NCI-H146 treated with DMSO at 0.1 percent for 48 hours (cell line): ENCODE data around the gene IL12A.

Experiments
- DNase-seq: peaks from one replicate; lab custom pipeline; 2025; ENCODE audit not compliant: unreplicated experiment; lab: John Stamatoyannopoulos, UW

Gene IL12A

GRCh38 chr3:159988617-159989271 is at the start of gene IL12A:
IL12A (plus strand) TSS chr3:159988835.
- DNase-seq = peak; percentile 65

- no peak for DNase-seq
Observed at GRCh38 chr3:159941038-159942000, 47.3 kb upstream of the IL12A start.

- DNase-seq = no peak
Observed at GRCh38 chr3:159944781-159945180, 43.9 kb upstream of the IL12A start.

GRCh38 chr3:159945930-159946329 is 42.7 kb upstream of the IL12A start:
- no peak for DNase-seq

GRCh38 chr3:159947220-159947619 is 41.4 kb upstream of the IL12A start:
- no peak for DNase-seq

GRCh38 chr3:159948429-159949144 is 40.0 kb upstream of the IL12A start:
- DNase-seq = no peak

- no peak for DNase-seq
Observed at GRCh38 chr3:159950156-159950898, 38.3 kb upstream of the IL12A start.

- no peak for DNase-seq
Observed at GRCh38 chr3:159951540-159951939, 37.1 kb upstream of the IL12A start.

- DNase-seq = no peak
Observed at GRCh38 chr3:159953325-159954085, 35.1 kb upstream of the IL12A start.

- no peak for DNase-seq
Observed at GRCh38 chr3:159960188-159961148, 28.2 kb upstream of the IL12A start.

- DNase-seq = no peak
Observed at GRCh38 chr3:159964166-159964973, 24.3 kb upstream of the IL12A start.

- DNase-seq = no peak
Observed at GRCh38 chr3:159971311-159971710, 17.3 kb upstream of the IL12A start.

GRCh38 chr3:159977295-159977694 is 11.3 kb upstream of the IL12A start:
- no peak for DNase-seq

- no peak for DNase-seq
Observed at GRCh38 chr3:159978353-159978752, 10.3 kb upstream of the IL12A start.

- no peak for DNase-seq
Observed at GRCh38 chr3:159978918-159979703, 9.5 kb upstream of the IL12A start.

GRCh38 chr3:159982442-159982974 is 6.1 kb upstream of the IL12A start:
- no peak for DNase-seq

GRCh38 chr3:159987291-159987711 is 1.3 kb upstream of the IL12A start:
- DNase-seq = no peak
